Cerebellar cortex (tissue), 1 donor: ENCODE data around the gene CDK6.

Source experiments
- DNase-seq: peaks from one replicate; pipeline ENCODE4 v3.0.0-alpha.2; 2015; ENCODE audit warnings: low spot score

The CDK6 gene

DNA sequence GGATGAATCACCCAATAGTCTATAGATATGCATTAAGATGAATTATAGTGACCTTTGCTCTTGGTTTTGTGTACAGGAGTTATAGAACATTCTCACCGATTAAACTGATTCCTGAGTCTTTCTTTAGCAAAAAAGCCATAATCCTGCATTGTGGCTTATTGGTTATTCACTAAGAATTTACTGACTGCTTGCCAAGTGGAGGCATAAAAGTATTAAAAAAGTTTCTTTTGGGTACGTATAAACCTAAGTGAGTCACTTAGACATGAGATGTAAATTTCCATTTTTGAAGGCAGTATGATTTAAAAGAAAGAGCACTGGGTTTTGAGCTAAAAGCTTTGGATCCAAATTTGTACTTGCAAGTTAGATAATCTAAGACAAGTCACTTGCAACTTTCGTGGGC is 100.7 kb downstream of the CDK6 start:
- DNase-seq: no peak

DNA sequence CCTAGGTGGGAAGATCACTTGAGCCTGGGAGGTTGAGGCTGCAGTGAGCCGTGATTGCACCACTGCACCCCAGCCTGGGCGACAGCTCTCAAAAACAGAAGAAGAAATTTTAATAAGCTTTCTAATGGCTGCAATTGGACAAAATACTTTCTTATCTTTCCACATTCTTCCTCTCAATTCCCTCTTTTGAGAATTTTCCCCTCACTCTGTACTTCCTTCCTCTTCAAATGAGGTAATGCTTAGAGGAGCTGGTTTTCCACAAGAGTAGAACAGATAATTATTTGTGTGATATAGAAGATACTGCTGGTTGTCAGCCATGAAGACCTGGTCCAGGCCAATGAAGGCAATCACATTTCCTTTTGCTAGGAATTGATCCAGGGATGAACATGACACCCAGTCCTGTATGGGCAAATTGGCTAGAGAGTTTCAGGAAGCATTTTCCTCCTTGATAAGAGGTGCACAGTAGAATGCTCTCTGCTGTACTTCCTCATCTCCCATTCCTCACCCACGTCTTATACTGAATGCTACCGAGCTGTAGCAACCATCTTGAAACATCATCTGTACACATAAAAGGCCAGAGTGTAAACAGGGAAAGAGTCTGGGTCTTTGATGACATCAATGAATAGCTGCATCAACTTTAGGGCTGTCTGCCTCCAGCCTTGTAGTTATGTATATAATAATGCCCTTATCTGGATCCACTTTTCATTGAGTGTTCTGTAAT is 103.9 kb downstream of the CDK6 start:
- DNase-seq: no peak

DNA sequence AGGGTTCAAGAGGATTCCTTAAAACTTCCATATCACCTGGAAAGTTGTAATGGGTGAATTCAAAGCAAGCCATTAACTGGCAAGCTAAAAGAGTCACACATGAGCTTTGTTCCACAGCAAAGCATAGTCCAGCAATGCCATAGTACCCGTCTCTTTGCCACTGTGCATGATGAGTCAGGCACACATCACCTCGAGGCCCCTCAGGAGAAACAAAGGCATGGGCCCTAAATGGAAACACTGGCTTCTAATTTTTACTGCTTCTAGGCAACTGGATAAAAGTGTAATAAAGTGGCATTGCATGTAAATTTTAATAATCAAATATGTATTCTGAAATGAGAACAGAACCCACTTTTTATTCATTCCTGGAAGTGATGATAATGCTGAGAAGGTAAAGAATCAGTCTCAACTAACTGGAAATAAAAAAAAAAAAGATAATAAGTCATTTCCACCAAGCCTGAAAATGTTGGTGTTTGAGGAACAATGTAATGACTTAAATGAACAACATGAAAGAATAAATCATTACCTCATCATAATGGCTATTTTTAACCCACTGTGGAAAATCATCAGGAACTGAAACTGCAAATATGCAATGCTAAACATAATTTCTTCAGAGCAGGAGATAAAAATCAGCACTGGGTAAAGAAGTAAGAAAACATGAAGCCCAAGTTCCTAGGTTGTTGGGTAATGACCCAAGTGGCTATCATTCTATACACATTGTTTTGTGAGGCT is 104.9 kb downstream of the CDK6 start:
- no peak for DNase-seq

DNA sequence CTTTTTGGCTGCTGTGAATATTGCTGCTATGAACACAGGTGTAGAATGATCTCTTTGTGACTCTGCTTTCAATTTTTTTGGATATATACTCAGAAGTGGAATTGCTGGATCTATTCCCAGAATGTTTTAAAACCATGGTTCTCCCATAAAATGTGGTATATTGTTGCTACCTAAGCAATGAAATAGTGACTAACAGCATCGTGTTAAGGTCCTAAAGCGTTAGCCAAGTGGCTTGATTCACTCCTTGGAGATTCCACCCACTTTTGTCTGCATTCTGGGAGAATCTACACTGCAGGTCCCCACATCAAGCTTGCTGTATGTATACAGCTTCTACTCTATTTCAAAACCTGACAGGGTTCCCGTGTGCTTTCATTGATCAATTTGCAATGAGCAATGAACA is 105.6 kb downstream of the CDK6 start:
- DNase-seq: no peak

DNA sequence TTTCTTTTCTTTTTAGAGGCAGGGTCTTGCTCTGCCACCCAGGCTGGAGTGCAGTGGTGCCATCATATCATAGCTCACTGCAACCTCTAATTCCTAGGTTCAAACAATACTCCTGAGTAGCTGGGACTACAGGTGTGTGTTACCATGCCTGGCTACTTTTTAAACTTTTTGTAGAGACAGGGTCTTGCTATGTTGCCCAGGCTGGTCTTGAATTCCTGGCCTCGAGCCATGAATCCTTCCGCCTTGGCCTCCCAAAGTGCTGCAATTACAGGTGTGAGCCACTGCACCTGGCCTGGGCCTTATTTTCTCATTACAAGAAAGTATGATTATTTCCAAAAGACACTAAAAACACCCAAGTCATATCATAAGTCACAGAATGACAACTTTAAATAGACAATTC is 106.6 kb downstream of the CDK6 start:
- no peak for DNase-seq

DNA sequence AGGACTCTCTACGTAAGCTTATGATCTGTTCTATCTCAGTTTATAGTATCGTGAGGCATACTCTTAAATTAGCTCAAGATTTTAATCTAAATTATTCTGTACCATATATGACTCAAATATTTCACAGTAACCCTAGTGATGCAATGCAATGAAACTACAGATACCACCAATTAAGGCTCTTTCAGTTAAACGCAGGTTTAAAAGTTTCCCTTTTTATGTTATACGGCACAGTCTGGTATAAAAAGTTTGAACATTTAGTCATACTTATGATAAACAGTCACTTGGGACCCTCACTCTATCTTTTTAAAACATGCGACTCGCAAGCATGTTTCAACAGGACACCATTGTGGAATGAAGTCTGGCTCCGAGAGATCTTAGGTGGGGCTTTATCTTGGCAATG is 107.2 kb downstream of the CDK6 start:
- no peak for DNase-seq

DNA sequence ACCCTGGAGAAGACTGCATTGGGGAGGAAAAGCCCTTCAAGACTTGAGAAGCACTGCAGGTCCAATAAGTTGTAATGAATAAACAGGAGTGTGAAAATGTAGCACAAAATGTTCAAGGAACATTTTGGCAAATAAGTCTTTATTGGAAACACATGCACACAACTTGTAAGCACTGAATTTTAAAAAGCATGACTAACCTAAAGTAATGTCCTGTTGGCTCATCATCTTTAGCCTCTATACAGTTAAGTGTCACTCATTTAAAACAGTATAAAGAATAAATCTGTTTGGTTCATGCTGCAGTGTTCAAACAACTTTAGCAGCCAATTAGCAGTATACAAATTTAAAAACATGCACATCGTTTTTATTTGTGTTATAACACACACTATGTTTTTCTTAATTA is 108.6 kb downstream of the CDK6 start:
- no peak for DNase-seq

DNA sequence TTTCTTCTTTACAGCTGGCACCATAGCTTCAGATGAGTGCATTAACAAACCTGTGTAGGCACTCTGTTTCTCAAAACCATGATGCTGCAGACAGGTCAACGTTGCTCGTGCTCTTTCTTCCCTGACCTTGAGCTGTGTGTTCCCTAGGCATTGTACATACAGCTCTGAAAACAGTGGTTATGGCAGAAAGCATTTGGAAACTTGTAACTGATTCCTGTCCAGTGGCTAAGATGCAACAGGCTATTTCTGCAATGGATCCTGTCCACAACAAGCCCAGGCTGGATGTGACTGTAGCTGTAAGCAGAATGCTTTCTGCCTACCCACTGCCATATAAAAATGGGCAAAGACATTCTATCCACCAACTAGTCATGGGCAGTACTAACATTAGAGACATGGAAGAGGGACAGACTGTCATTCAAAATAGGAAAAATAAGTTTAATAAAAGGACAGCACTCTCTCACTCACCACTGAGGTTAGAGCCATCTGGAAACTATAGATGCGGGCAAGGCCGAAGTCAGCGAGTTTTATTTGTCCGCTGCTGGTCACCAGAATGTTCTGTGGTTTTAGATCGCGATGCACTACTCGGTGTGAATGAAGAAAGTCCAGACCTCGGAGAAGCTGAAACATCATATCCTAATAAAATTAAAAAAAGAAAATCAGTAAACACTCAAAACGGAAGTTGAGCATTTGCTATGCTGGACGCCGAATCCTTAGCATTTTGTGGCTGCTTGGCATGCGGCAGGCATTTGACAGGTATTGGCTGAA is 111.0 kb downstream of the CDK6 start:
- no peak for DNase-seq

DNA sequence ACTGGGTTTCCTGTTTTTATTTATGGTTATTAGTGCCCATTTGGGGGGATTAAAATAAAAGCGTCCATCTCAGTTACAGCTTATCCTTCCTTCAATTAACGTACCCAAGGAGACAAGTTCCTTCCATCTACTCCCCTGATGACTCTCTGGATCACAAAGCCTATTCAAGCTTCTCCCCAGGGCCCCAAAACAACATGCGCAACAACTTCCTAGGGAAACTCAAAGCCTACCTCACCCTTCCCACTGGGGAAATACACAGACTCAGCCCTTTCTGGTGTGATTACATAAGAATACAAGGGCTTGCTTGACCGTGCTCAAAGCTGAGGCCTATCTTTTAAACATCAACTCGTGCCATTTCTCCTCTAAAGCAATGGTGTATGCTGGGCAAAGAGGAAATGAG is 112.4 kb downstream of the CDK6 start:
- no peak for DNase-seq

DNA sequence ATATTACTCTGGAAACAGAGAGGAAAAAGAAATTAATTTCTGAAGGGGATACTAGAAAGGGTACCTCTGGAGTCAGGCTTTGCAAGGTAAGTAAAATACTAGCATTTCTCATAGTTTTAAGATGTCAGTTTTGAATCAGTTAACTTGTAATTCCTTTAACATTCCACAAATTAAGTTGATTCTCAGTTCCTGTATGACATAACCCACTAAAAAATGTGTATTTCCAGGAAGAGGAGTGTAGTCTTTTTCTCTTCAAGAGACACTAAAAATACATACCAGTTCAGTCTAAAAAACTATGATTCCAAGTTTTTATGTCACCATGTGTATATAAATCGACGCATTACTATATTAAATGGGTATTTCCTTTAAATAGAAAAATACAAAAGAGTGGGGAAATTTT is 113.2 kb downstream of the CDK6 start:
- no peak for DNase-seq

DNA sequence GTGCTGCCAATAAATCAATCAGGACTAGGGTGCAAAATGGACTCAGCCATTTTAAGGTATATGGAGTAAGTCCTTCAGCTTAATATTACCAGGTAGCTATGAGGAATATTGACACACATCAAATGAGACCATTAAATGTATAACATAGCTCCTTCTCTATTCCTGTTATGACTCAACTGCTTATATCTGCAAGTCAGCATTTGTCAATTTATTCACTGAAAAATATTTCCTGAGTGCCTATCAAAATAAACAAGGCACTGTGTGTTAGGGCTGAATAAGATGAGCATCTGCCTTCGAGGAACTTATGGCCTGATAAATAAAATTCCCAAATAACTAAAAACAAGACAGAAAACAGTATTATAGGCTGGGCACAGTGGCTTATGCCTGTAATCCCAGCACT is 113.8 kb downstream of the CDK6 start:
- DNase-seq: no peak

DNA sequence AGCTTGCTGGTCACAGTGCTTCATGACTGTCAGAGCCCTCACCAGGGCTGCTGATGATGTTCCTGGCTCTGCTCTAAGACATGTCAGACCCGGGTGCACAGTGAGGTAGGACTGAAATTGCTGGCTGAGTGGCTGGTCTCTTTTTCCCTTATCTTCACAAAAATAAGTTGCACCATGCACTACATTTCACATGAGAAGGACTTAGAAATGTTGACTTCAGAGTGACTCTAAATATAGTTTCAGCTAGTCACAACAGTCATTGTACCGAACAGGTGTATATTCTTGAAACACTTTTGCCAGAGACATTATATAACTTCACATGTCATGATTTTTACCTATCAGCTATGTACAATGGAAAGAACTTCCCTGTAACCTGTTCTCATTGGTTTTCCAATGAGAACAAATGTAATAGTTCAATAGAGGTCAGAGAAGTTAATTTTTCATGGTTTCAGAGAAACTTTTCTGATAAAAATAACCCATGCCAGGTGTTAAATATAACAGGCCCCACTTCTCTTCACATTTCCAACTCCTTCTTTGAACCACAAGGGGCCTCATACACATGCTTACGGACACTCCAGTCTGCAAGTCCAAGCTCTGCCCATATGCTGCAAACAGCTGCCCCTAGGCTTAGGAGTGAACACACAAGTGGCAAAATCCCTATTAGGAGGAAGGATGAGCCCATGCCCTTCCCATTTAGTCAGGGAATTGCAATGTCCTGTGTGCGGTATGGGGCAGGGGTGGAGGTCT is 115.6 kb downstream of the CDK6 start:
- DNase-seq: no peak

DNA sequence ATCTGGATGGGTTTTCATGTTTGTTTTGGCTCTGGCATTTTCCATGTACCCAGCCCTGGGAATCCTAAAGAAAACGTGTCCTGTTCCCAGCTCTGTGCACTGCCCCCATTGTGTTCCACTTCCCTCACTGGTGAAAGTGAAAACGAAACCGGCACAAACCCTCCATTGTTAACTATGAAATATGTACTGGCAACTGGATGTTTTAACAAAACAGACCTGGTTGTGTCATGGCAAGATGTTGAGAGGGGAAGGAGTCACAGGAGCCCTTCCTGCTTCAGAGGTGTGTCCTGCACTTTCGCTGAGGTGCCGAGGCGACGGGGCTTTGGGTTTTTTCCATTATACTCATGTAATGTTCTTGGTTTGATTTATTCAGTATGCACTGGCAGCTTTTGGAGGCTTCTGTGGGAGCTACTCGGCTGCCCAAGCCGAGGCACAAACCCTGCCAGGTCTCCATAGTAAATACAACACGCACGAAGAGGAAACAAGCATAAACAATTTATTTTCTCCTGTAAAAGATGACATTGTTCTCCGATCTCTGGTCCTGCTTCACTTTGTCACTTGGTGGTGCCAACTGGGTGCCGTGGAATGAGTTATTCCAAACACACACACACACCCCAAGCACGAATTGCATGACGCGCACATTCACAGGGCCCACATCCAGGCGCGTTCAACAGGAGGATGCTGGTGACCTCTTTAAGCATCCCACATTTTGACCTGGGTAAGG is 118.2 kb downstream of the CDK6 start:
- no peak for DNase-seq

DNA sequence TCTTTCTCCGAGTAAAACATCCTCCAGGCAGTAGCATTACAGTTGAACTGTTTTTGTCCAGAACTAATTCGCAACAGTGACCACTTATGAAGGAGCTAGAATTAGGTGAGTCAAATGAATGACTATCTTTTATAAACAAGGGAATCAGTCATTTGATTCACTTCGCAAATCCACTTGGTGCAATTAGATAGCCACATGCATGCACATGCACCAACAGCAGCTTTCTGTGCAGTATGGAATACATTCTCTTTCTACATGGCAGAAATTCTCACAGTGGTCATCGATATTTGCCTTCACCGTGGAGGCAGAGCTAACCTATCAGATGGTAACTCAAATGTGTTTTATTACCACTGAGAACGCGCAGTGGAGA is 118.8 kb downstream of the CDK6 start:
- no peak for DNase-seq

DNA sequence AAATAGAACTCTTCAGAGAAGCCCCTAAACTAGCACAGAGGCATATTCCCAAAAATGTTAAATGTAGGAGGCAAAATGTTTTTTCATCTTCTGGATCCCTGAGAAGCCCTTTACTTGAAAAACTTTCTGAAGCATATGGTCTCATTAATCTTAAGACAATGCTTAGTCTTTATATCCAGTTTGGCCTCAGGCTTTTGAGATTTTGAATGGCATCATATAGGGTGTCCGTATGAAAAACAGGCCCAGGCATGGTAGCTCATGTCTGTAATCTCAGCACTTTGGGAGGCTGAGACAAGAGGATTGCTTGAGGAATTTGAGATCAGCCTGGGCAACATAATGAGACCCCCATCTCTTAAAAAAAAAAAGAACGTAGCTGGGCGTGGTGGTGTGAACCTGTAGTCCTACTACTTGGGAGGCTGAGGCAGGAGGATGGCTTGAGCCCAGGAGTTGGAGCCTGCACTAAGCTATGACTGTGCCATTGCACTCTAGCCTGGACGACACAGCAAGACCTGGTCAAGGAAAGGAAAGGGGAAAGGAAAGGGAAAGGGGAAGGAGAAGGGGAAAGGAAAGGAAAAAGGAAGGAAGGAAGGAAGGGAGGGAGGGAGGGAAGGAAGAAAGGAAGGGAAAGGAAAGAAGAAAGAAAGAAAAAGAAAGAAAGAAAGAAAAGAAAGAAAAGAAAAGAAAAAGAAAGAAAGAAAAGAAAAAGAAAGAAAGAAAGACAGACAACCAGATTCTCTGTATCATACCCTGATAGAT is 119.4 kb downstream of the CDK6 start:
- DNase-seq: no peak

DNA sequence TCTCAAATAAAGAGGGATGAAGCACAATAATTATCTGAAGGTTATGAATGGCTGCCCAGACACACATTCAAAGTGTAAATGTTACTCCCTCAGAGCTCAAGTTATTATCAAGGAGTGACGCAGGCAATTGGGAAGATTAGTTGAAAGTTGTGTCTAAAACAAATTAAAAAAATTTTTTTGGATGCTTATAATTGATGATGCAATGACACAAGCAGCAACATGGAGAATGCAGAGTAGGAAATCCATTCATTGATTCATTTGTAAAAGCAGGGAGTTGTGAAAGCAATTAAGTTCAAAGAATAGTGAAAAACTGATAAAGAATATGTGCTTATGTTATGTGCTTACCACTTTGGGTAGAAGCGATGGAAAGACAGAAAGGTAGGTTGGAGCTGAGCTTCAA is 120.4 kb downstream of the CDK6 start:
- no peak for DNase-seq

DNA sequence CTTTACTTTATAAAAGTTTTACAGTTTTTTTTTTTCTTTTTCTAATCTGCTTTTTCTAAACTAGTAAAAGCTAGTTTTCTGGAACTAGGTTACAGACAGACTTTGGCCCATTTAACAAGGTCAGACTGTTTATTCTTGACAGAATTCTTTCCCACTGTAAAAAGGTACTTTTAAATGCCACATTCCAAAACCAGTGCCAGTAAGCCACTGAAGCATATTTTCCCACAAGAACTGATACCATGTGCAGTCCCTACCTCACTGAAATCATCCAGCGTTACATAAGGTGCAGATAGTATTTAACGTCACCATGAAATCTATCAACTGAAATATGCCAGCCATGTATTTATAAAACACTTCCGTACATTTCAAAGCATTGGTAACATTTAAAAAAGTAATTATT is 121.6 kb downstream of the CDK6 start:
- DNase-seq: no peak

DNA sequence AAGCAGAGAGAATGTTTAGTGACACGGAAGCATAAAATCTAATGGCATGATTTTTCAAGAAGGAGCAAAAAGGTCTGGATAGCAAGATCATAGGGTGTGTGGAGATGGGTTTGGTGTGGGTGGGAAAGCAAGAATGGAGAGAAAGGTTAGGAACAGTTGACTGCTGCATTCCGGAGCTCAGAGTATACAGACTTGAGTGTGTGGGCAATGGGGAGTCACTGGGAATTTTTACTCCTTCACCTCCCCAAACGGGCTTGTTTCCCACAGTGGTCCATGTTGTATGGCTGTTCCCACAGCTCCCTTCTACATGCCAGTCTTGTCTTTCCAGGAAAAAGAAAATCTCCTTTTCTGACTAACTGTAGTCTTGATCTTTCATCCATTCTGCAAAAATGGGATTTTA is 122.1 kb downstream of the CDK6 start:
- DNase-seq: no peak

DNA sequence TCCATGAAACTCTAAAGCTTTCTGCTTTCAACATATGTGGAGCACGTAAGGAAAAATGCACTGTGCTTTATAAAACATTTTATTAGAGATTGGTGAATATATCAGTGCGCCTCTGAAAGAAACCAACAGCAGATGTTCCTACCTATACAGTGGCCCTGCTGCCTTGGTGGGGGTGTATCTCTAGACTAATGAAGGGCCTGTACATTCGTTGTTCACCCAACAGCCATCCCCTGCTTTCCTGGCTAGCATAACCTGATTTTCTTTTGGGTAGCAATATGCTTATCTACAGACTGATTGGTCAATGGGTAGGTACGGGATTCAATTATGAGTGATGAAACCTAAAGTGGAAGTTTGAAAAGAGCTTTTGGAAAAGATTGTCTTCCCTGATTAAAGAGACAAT is 126.5 kb downstream of the CDK6 start:
- DNase-seq: no peak

DNA sequence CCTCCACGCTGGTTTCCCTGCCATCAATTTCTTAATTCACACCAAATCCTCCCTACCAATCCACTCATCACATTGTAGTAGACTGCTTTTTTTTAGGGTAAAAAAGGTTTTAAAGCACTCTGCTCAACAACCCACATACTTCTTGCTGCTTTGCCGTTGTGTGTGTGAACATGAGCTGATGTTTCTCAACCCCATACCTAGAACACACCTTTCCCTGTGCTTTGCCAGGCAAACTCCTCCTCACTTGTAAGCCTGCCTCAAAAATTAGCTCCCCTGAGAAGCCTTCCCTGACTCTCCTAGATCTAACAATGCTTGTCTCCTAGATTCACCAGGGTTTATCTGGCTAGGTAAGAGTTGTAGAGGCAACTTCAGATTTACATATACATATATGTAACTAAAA is 127.2 kb downstream of the CDK6 start:
- no peak for DNase-seq
